Activated naive CD8-positive, alpha-beta T cell treated with anti-CD3 and anti-CD28 coated beads, Interleukin-2, amount 50 U/mL, for 16 hours (primary cell): ENCODE data around the gene STKLD1.
"Not testable (repeated sequence)": the region's sequence is repeated elsewhere in the genome, so short reads cannot be mapped to it uniquely, and the experiment has no call there.

Source experiments
- DNase-seq: peaks from one replicate; pipeline ENCODE4 v3.0.0-alpha.2; 2020; ENCODE audit warnings: low read depth, low spot score

STKLD1 gene

GRCh38 chr9:133441571-133441970, 65.4 kb downstream of the STKLD1 start:
- DNase-seq: no peak

GRCh38 chr9:133443248-133443647, 67.1 kb downstream of the STKLD1 start:
- no peak for DNase-seq

GRCh38 chr9:133443982-133444381, 67.8 kb downstream of the STKLD1 start:
- DNase-seq: no peak

GRCh38 chr9:133445293-133445969, 69.3 kb downstream of the STKLD1 start:
- DNase-seq: no peak

GRCh38 chr9:133448487-133448972, 72.4 kb downstream of the STKLD1 start:
- DNase-seq: no peak

- DNase-seq: no peak
These were observed 73.6 kb downstream of the STKLD1 start for GRCh38 chr9:133449760-133450159.

- DNase-seq: not testable (repeated sequence)
These were observed 75.7 kb downstream of the STKLD1 start for GRCh38 chr9:133451865-133452264.

GRCh38 chr9:133452562-133452961, 76.4 kb downstream of the STKLD1 start:
- no peak for DNase-seq

GRCh38 chr9:133453651-133454050, 77.5 kb downstream of the STKLD1 start:
- DNase-seq: no peak

GRCh38 chr9:133454325-133454724, 78.2 kb downstream of the STKLD1 start:
- DNase-seq: no peak

GRCh38 chr9:133454943-133455673, 78.9 kb downstream of the STKLD1 start:
- DNase-seq: no peak
